ENCODE measurements around the gene LDLRAD4.

The LDLRAD4 gene

GRCh38 chr18:13628211-13628610 is 409.7 kb downstream of the LDLRAD4 start:
- Histone ChIP-seq H3K4me3 (peak overlapping the region; percentile 54), H3K27ac (peak overlapping the region; percentile 76), H3K36me3 (peaks cover 75% of the 10 kb centered on the region)

GRCh38 chr18:13629841-13630715 is 411.5 kb downstream of the LDLRAD4 start:
- Histone ChIP-seq H3K36me3 (peaks cover 72% of the 10 kb centered on the region), H4K20me1 (peaks cover 92% of the 10 kb centered on the region), H3K4me2 (peak overlapping the region; percentile 91)

More at GRCh38 chr18:13628211-13628610, 409.7 kb downstream of the LDLRAD4 start:
- H3K9ac ChIP-seq: peak overlapping the region; percentile 65
- no peaks in the 10 kb centered on the region for H3K27me3 ChIP-seq
- H3K9me3 ChIP-seq: peaks cover 26% of the 10 kb centered on the region
- H3K4me2 ChIP-seq: peak overlapping the region; percentile 91
- TF ChIP-seq Cebpa-rat (IDR thresholded peaks at IDR 0.05): no peak
- H4K20me1 ChIP-seq: peaks cover 92% of the 10 kb centered on the region
- peaks cover 72% of the 10 kb centered on the region for H3K4me1 ChIP-seq

DNA sequence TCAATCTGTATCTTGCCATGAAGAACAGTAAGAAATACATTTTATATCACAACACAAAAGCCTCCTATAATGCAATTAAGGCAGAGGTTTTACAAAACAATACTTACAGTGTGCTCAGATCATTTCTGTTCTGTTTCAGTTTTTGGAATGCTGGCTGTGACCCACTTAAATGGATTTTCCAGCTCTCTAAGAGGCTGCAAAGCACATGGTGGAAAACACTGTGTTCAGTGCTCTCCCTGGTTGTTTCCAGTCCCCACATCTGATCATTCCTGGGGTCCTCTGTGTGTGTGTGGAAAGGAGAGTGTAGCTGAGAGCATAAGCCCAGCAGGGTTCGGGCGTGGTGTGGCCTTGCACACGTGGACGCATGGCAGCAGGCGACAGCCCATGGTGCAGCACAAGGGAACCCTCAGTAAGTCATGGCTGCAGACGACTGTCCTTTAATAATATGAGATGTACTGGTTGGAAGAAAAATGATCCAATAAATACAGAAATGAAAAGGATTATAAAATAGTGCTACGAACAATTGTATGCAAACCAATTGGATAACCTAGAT is 412.2 kb downstream of the LDLRAD4 start:
- Histone ChIP-seq H3K36me3 (peaks cover 76% of the 10 kb centered on the region), H3K27me3 (no peaks in the 10 kb centered on the region), H3K4me1 (peaks cover 48% of the 10 kb centered on the region), H3K9ac (no peak overlapping the region), H4K20me1 (peaks cover 93% of the 10 kb centered on the region), H3K4me3 (no peak overlapping the region), H3K27ac (no peak overlapping the region), H3K4me2 (no peak overlapping the region), H3K9me3 (peaks cover 34% of the 10 kb centered on the region)
- TF ChIP-seq Cebpa-rat (IDR thresholded peaks at IDR 0.05): no peak

More at GRCh38 chr18:13629841-13630715, 411.5 kb downstream of the LDLRAD4 start:
- no peak overlapping the region for H3K4me3 ChIP-seq
- peaks cover 34% of the 10 kb centered on the region for H3K9me3 ChIP-seq
- TF ChIP-seq Cebpa-rat (IDR thresholded peaks at IDR 0.05): no peak
- H3K27me3 ChIP-seq: no peaks in the 10 kb centered on the region
- H3K27ac ChIP-seq: peak overlapping the region; percentile 76
- peak overlapping the region; percentile 48; the same call in 1 of the 2 replicates for H3K9ac ChIP-seq
- H3K4me1 ChIP-seq: peaks cover 54% of the 10 kb centered on the region

- no peak overlapping the region for H3K4me3 ChIP-seq
- H3K27ac ChIP-seq: no peak overlapping the region
- peaks cover 88% of the 10 kb centered on the region for H3K36me3 ChIP-seq
- H3K9ac ChIP-seq: no peak overlapping the region
- peaks cover 93% of the 10 kb centered on the region for H4K20me1 ChIP-seq
- H3K4me2 ChIP-seq: no peak overlapping the region
- H3K4me1 ChIP-seq: peaks cover 19% of the 10 kb centered on the region
- no peak for TF ChIP-seq Cebpa-rat (IDR thresholded peaks at IDR 0.05)
- H3K9me3 ChIP-seq: peaks cover 36% of the 10 kb centered on the region
- no peaks in the 10 kb centered on the region for H3K27me3 ChIP-seq
Observed at GRCh38 chr18:13633700-13634099, 415.1 kb downstream of the LDLRAD4 start.

DNA sequence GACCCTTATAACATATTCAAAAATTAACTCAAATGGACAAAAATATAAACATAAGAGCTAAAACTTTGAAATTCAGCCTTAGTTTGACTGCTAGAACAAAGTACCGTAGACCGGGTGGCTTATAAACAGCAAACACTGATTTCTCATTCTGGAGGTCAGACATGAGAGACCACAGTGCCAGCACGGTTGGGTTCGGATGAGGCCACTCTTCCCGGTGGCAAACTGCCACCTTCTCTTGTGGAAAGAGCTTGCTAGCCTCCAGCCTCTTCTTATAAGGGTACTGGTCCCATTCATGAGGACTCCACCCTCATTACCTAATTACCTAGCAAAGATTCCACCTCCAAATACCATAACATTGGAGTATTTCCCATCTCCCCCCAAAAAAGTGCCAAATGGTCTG is 416.5 kb downstream of the LDLRAD4 start:
- no peak for TF ChIP-seq Cebpa-rat (IDR thresholded peaks at IDR 0.05)
- peaks cover 93% of the 10 kb centered on the region for H4K20me1 ChIP-seq
- no peak overlapping the region for H3K9ac ChIP-seq
- H3K27me3 ChIP-seq: no peaks in the 10 kb centered on the region
- no peak overlapping the region for H3K27ac ChIP-seq
- peaks cover 5% of the 10 kb centered on the region for H3K4me1 ChIP-seq
- peaks cover 97% of the 10 kb centered on the region for H3K36me3 ChIP-seq
- peaks cover 45% of the 10 kb centered on the region for H3K9me3 ChIP-seq
- H3K4me2 ChIP-seq: no peak overlapping the region
- no peak overlapping the region for H3K4me3 ChIP-seq

DNA sequence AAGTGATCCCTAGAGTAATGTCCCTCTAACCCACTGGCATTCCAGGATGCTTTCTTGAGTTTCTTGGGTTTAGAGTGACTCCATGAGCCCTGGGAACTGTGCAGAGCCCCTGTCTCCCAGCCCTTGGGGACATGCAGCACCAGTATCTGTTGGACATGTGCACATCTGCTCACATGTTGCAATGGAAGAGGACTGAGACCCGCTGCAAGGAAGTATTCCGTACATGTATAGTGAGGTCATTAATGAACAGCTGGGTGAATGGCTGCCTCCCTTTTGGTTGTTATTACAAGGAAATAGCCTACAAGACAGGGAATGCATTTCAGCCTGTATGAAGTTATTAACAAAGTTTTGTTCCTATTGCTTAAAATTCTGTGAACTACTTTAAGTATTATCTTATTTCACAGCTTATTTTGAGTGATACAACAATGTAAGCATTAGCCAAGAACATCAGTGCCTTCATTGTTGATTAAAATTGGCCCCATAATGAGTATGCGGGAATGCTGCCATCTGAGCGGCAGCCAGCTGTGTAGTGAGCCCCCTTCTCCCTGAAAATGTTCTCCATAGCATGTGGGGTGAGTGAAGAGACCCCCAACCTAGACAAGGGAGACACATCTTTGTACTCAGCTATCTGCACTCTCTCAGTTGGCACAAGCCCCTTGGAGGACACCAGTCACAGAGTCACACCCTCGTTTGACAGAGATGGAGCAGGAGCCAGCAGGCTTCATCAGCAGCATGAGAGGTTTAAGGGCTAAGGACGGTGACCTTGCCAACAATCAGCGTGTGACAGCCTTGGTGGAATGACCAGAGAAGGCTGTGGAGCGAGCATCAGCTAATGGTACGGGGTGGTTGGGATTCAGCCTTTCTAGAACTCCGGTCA is 420.4 kb downstream of the LDLRAD4 start:
- H3K27me3 ChIP-seq: no peaks in the 10 kb centered on the region
- H4K20me1 ChIP-seq: peaks cover 98% of the 10 kb centered on the region
- no peak overlapping the region for H3K9ac ChIP-seq
- peaks cover 90% of the 10 kb centered on the region for H3K36me3 ChIP-seq
- H3K27ac ChIP-seq: no peak overlapping the region
- no peak overlapping the region for H3K4me2 ChIP-seq
- peaks cover 12% of the 10 kb centered on the region for H3K9me3 ChIP-seq
- H3K4me3 ChIP-seq: no peak overlapping the region
- no peaks in the 10 kb centered on the region for H3K4me1 ChIP-seq
- no peak for TF ChIP-seq Cebpa-rat (IDR thresholded peaks at IDR 0.05)

GRCh38 chr18:13640266-13640860 is 421.8 kb downstream of the LDLRAD4 start:
- Histone ChIP-seq H3K9ac (no peak overlapping the region), H3K27ac (no peak overlapping the region), H3K4me2 (no peak overlapping the region), H3K4me1 (no peaks in the 10 kb centered on the region), H3K27me3 (no peaks in the 10 kb centered on the region), H3K36me3 (peaks cover 92% of the 10 kb centered on the region), H3K4me3 (no peak overlapping the region), H3K9me3 (peaks cover 10% of the 10 kb centered on the region), H4K20me1 (peaks cover 98% of the 10 kb centered on the region)
- TF ChIP-seq Cebpa-rat (IDR thresholded peaks at IDR 0.05): no peak

GRCh38 chr18:13641551-13642439 is 423.2 kb downstream of the LDLRAD4 start:
- H3K27ac ChIP-seq: no peak overlapping the region
- H3K36me3 ChIP-seq: peaks cover 92% of the 10 kb centered on the region
- no peak overlapping the region for H3K4me2 ChIP-seq
- peaks cover 10% of the 10 kb centered on the region for H3K9me3 ChIP-seq
- no peak overlapping the region for H3K9ac ChIP-seq
- no peak overlapping the region for H3K4me3 ChIP-seq
- no peak for TF ChIP-seq Cebpa-rat (IDR thresholded peaks at IDR 0.05)
- H4K20me1 ChIP-seq: peaks cover 98% of the 10 kb centered on the region
- no peaks in the 10 kb centered on the region for H3K27me3 ChIP-seq
- peaks cover 5% of the 10 kb centered on the region for H3K4me1 ChIP-seq

All from BLaER1 (cell line).